ENCODE results near the gene BCAP31. TPM values are rescaled to one million over a fixed set of nuclear protein-coding genes. Genes with fewer than 3 reads are reported as not detected.

Gene BCAP31
- total and polyA plus RNA-seq, 2 of the 13 experiments (the other 11 are each of a cell fraction or from before 2014, with no cell fraction given) = 139 to 178 TPM

DNA sequence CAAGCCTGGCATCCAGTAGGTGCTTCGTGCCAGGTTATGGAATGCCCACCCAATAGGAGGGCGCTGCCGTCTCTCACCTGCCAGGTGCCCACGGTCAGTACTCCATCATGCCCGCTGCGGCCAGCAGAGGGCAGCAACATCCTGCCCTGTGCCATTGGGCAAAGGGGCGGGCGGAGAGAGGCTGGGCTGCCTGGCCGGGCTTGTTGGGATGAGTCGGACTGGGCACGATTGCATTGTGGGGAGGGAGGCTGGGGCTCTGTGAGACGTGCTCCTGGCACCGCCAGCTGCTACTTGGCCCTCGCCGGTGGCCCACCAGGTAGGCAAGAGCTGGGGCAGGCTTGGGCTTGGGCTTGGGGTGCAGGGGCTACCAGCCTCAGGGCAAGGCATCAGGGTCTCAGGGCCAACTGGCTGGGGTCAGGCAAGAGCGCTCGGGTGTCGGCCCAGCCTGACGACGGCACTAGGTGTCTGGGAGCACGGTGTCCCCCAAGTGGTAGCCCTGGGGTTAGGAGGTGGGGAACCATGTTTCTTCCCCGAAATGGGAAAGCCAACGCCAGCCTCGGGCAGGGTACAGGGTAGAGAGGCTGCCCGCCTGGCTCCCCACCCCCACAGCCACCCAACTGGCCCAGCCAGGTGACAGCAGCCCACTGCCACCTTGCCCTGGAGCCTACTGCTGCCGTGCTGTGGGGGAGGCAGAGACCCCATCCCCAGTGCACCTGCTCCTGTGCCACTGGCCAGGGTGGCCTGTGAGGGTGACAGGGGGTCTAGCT is 40.0 kb upstream of the BCAP31 start, which contains the start of gene PLXNB3 (continued):
- TF ChIP-seq ZNF710 (CRISPR knock-in tag; IDR thresholded peaks at IDR 0.05; ENCODE audit: borderline replicate concordance) (no peak), GTF3A (CRISPR knock-in tag; conservative IDR thresholded peaks at IDR 0.05) (no peak), KMT2A (CRISPR knock-in tag; IDR thresholded peaks at IDR 0.05) (no peak), ZNF24 (IDR thresholded peaks at IDR 0.05) (no peak), KLF16 (CRISPR knock-in tag; IDR thresholded peaks at IDR 0.05) (0 out of 4 replicates have a peak, but pooled peaks of 1 of the 2 experiments have one; percentile 35), MTF1 (CRISPR knock-in tag; IDR thresholded peaks at IDR 0.05) (no peak), ZNF605 (CRISPR knock-in tag; IDR thresholded peaks at IDR 0.05) (0 out of 2 replicates have a peak, but pooled peaks have one; percentile 42), BHLHE40 (IDR thresholded peaks at IDR 0.05; ENCODE audit: low read length) (no peak), PHF5A (CRISPR knock-in tag; IDR thresholded peaks at IDR 0.05; ENCODE audit: low read depth, unreplicated experiment) (no peak), ZNF790 (CRISPR knock-in tag; IDR thresholded peaks at IDR 0.05; ENCODE audit: borderline replicate concordance) (no peak), SATB2 (CRISPR knock-in tag; IDR thresholded peaks at IDR 0.05) (no peak), HNF1B (CRISPR knock-in tag; IDR thresholded peaks at IDR 0.05) (peak; percentile 39; the same call in 1 of the 2 replicates), ZNF772 (CRISPR knock-in tag; IDR thresholded peaks at IDR 0.05) (no peak), ZNF382 (CRISPR knock-in tag; IDR thresholded peaks at IDR 0.05; ENCODE audit: borderline replicate concordance) (no peak), DNMT1 (CRISPR knock-in tag; IDR thresholded peaks at IDR 0.05) (no peak), MAFG (CRISPR knock-in tag; IDR thresholded peaks at IDR 0.05) (no peak)
- TF ChIP-seq, protein P1, sequence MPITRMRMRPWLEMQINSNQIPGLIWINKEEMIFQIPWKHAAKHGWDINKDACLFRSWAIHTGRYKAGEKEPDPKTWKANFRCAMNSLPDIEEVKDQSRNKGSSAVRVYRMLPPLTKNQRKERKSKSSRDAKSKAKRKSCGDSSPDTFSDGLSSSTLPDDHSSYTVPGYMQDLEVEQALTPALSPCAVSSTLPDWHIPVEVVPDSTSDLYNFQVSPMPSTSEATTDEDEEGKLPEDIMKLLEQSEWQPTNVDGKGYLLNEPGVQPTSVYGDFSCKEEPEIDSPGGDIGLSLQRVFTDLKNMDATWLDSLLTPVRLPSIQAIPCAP (CRISPR knock-in tag; IDR thresholded peaks at IDR 0.05; ENCODE audit: low read depth) = no peak
- TF ChIP-seq, protein P2, sequence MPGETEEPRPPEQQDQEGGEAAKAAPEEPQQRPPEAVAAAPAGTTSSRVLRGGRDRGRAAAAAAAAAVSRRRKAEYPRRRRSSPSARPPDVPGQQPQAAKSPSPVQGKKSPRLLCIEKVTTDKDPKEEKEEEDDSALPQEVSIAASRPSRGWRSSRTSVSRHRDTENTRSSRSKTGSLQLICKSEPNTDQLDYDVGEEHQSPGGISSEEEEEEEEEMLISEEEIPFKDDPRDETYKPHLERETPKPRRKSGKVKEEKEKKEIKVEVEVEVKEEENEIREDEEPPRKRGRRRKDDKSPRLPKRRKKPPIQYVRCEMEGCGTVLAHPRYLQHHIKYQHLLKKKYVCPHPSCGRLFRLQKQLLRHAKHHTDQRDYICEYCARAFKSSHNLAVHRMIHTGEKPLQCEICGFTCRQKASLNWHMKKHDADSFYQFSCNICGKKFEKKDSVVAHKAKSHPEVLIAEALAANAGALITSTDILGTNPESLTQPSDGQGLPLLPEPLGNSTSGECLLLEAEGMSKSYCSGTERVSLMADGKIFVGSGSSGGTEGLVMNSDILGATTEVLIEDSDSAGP (CRISPR knock-in tag; IDR thresholded peaks at IDR 0.05; ENCODE audit: borderline replicate concordance) = peak; percentile 45; the same call in 1 of the 2 replicates
- TF ChIP-seq, protein P3, sequence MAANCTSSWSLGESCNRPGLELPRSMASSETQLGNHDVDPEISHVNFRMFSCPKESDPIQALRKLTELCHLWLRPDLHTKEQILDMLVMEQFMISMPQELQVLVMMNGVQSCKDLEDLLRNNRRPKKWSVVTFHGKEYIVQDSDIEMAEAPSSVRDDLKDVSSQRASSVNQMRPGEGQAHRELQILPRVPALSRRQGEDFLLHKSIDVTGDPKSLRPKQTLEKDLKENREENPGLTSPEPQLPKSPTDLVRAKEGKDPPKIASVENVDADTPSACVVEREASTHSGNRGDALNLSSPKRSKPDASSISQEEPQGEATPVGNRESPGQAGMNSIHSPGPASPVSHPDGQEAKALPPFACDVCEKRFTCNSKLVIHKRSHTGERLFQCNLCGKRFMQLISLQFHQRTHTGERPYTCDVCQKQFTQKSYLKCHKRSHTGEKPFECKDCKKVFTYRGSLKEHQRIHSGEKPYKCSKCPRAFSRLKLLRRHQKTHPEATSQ (CRISPR knock-in tag; IDR thresholded peaks at IDR 0.05; ENCODE audit: borderline replicate concordance) = no peak
- TF ChIP-seq, protein P4, sequence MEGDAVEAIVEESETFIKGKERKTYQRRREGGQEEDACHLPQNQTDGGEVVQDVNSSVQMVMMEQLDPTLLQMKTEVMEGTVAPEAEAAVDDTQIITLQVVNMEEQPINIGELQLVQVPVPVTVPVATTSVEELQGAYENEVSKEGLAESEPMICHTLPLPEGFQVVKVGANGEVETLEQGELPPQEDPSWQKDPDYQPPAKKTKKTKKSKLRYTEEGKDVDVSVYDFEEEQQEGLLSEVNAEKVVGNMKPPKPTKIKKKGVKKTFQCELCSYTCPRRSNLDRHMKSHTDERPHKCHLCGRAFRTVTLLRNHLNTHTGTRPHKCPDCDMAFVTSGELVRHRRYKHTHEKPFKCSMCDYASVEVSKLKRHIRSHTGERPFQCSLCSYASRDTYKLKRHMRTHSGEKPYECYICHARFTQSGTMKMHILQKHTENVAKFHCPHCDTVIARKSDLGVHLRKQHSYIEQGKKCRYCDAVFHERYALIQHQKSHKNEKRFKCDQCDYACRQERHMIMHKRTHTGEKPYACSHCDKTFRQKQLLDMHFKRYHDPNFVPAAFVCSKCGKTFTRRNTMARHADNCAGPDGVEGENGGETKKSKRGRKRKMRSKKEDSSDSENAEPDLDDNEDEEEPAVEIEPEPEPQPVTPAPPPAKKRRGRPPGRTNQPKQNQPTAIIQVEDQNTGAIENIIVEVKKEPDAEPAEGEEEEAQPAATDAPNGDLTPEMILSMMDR (CRISPR knock-in tag; IDR thresholded peaks at IDR 0.05) = peak; percentile 96

Measured in HepG2 (cell line).